Measurements from ENCODE around the gene RHOB.
"Not testable (repeated sequence)": the region's sequence is repeated elsewhere in the genome, so short reads cannot be mapped to it uniquely, and the experiment has no call there.

The RHOB gene

GRCh38 chr2:20480913-20481312 is 34.0 kb downstream of the RHOB start:
- no peak for DNase-seq

GRCh38 chr2:20481798-20482405 is 35.0 kb downstream of the RHOB start:
- no peak for DNase-seq

- DNase-seq = no peak
Measured at GRCh38 chr2:20482725-20483124, 35.9 kb downstream of the RHOB start.

- peak; percentile 71 for DNase-seq
Measured at GRCh38 chr2:20483194-20483895, 36.5 kb downstream of the RHOB start.

GRCh38 chr2:20484034-20484617 is 37.3 kb downstream of the RHOB start:
- no peak for DNase-seq

DNA sequence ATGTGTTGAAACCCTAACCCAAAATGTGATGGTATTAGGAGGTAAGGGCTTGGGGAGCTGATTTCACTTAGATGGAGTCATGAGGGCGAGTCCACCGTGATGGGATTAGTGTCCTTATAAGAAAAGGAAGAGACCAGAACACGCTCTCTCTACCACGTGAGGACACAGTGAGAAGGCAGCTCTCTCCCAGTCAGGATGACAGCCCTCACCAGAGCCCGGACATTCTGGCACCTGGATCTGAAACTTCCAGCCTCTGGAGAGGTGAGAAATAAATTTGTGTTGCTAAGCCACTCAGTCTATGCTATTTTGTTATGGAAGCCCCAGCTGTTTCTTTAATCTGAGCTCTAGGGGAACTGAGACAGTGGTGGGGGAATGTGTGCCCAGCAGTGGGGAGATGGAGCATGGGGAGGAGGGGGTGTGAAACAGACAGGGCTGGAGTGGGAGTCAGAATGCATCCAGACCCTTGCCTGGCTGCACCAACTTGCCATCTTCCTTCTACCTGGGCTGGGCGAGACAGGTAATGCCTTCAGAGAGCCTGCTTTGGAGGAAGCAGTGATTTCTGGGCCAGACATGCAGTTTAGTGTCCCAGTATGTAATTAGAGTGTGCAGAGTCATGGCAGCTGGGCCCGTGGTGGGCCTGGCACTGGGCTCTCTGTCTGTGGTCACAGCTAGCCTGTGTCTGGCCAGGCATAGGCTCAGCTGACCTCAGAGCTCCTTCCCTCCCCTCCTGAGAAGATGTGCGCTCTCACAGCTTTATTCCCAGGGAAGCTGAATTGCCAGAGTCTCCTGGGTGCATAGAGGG is 38.1 kb downstream of the RHOB start:
- peak; percentile 65 for DNase-seq

- no peak for DNase-seq
Measured at GRCh38 chr2:20485612-20486388, 38.9 kb downstream of the RHOB start.

DNA sequence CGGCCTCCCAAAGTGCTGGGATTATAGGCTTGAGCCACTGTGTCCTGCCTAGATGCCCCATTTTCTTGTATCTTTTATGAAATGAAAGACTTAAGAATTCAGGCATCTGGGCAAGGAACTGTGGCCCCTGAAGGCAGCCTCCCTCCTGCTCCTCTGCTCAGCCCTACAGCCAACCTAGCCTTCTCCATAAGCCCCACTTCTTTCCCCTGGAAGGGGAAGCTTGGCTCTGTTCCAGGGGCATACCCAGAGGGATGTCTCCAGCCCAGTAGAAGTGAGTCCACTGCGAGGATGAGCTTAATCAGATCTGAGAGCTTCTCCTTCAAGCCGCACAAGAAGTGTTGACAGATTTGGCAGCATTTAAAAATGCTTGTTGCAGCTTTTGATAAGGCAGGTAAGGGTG is 39.7 kb downstream of the RHOB start:
- no peak for DNase-seq

- DNase-seq = no peak
Measured at GRCh38 chr2:20487030-20487391, 40.1 kb downstream of the RHOB start.

GRCh38 chr2:20487392-20488174 is 40.7 kb downstream of the RHOB start:
- DNase-seq = no peak

- no peak for DNase-seq
Measured at GRCh38 chr2:20488201-20488641, 41.3 kb downstream of the RHOB start.

DNA sequence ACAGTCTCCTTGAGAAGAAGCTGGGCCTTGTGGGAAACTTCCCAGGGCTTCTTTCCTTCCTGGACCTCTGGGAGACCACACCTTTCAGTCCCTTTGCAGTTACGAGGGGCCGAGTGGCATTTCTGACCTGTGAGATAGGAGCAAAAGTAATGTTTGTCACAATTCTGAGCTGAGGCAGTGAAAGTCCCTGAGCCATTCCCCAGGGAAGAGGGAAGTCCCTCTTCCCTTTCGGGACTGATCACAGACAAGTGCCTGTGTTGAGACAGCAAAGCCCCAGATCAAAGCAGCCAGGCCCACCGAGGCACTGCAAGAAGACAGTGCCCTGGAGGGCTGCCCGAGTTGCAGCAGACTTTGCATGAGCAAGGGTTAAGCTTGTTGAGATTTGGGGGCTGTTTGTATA is 41.9 kb downstream of the RHOB start:
- DNase-seq = no peak

- peak; percentile 73 for DNase-seq
Measured at GRCh38 chr2:20490300-20491181, 43.7 kb downstream of the RHOB start.

- DNase-seq = peak; percentile 56
Measured at GRCh38 chr2:20491739-20492531, 45.1 kb downstream of the RHOB start.

- DNase-seq = not testable (repeated sequence)
Measured at GRCh38 chr2:20493095-20493494, 46.2 kb downstream of the RHOB start.

DNA sequence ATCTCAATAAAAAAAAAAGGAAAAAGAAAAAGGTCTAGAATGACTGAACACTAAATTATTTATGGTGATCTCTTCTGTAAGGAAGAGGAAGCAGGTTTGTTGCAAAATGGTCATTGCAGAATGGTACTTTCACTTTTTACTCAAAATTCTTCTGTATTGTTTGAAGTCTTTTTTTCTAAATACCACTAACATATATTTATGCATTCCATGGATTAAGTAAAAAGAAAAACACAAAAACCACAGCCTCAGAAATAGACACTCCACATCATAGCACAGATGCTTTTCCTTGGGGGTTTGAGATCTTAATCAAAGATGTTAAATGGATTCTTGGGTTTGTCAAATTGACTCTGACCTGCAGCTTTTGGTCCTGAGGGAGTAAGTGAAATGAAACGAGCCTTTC is 47.4 kb downstream of the RHOB start:
- DNase-seq = no peak

DNA sequence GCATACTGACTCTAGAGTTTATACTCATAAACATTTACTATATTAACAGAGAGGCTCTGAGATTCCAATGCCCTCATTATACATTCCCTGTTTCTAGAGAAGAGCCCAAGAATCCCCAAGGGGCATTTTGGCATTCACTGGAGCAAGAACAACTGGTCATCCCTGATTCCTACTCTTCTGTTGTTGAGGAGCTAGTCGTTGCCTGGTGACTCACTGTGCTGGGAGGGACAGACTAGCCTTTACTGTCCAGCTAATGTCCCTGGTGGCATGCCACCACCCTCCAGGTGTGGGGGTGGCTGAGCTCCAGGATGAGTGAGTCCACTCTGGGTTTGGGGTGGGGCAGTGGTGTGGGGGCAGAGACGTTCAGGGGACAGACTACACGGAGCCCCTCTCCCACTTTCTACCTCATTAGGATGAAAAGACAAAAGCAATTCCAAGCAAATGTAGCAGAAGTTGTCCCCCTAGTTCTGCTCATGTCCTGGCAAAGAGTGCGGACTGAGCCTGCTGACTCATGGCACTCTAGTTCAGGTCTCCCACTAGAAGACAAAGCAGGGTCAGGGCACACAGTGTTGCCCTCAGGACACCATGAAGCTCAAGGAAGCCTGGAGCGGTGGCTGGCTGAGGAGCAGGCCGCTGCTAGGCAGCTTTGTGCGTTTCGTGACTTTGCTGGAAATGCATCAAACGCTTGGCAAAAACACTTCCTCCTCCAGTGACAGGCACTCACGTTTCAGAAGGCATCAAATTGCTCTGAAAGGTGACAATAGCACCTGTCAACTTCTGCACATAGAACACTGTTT is 49.4 kb downstream of the RHOB start:
- DNase-seq = no peak

- DNase-seq = no peak
Measured at GRCh38 chr2:20496942-20497341, 50.1 kb downstream of the RHOB start.

All from left hindlimb (tissue), 1 donor.